Type B pancreatic cell (in vitro differentiated cells): ENCODE data around the gene CWC22. TPM values are rescaled to one million over a fixed set of nuclear protein-coding genes. Genes with fewer than 3 reads are reported as not detected.

Source experiments
- DNase-seq: peaks from one replicate; pipeline ENCODE4 v3.0.0; 2021; ENCODE audit warnings: mixed read lengths; ENCODE audit not compliant: unreplicated experiment; ENCODE audit errors: extremely low spot score
- H3K27ac Mint-ChIP-seq: 2 replicates; pipeline ENCODE4 v1.8.0; 2021; ENCODE audit warnings: mild to moderate bottlenecking, mixed read lengths
- H3K27me3 Mint-ChIP-seq: 2 replicates; pipeline ENCODE4 v1.8.0; 2021; ENCODE audit warnings: mixed read lengths
- H3K36me3 Mint-ChIP-seq: 2 replicates; pipeline ENCODE4 v1.8.0; 2021; ENCODE audit warnings: mixed read lengths
- H3K4me1 Mint-ChIP-seq: one replicate; pipeline ENCODE4 v1.8.0; 2021; ENCODE audit warnings: mixed read lengths; ENCODE audit not compliant: unreplicated experiment
- H3K4me3 Mint-ChIP-seq: 2 replicates; pipeline ENCODE4 v1.8.0; 2021; ENCODE audit warnings: mild to moderate bottlenecking, mixed read lengths
- H3K9me3 Mint-ChIP-seq: 2 replicates; pipeline ENCODE4 v1.8.0; 2021; ENCODE audit warnings: mixed read lengths
- CTCF ChIP-seq: fragments of 200-600 bp; sonication (generic); conservative IDR thresholded peaks from 2 replicates; pipeline ENCODE4 v1.5.0; 2021; ENCODE audit warnings: antibody characterized with exemption, mild to moderate bottlenecking
- total RNA-seq: library from RNA; stranded (reverse); gene quantifications from 2 replicates; pipeline ENCODE4 v1.2.1, GENCODE V29; 2021; ENCODE audit warnings: low replicate concordance

CWC22 gene
- total RNA-seq, 1 donor from 2014 or later = 21.8 TPM

GRCh38 chr2:179925713-179926112 is 81.4 kb downstream of the CWC22 start:
- no peaks in the 10 kb centered on the region for H3K27me3 Mint-ChIP-seq
- TF ChIP-seq CTCF = no peak
- H3K4me1 Mint-ChIP-seq = no peaks in the 10 kb centered on the region
- no peak overlapping the region for H3K27ac Mint-ChIP-seq
- no peak overlapping the region for H3K4me3 Mint-ChIP-seq
- no peak for DNase-seq
- H3K36me3 Mint-ChIP-seq = no peaks in the 10 kb centered on the region
- peaks cover 17% of the 10 kb centered on the region for H3K9me3 Mint-ChIP-seq

- no peak for DNase-seq
- no peak for TF ChIP-seq CTCF
- H3K27me3 Mint-ChIP-seq = no peaks in the 10 kb centered on the region
- H3K27ac Mint-ChIP-seq = no peak overlapping the region
- no peaks in the 10 kb centered on the region for H3K9me3 Mint-ChIP-seq
- no peaks in the 10 kb centered on the region for H3K4me1 Mint-ChIP-seq
- H3K4me3 Mint-ChIP-seq = no peak overlapping the region
- no peaks in the 10 kb centered on the region for H3K36me3 Mint-ChIP-seq
These were observed 89.8 kb downstream of the CWC22 start for GRCh38 chr2:179917272-179917671.

GRCh38 chr2:179915395-179915992 is 91.6 kb downstream of the CWC22 start:
- DNase-seq = no peak
- TF ChIP-seq CTCF = no peak
- Mint-ChIP-seq H3K4me3 (no peak overlapping the region), H3K36me3 (no peaks in the 10 kb centered on the region), H3K27ac (no peak overlapping the region), H3K27me3 (no peaks in the 10 kb centered on the region), H3K4me1 (no peaks in the 10 kb centered on the region), H3K9me3 (no peaks in the 10 kb centered on the region)

- DNase-seq = no peak
- no peaks in the 10 kb centered on the region for H3K27me3 Mint-ChIP-seq
- no peaks in the 10 kb centered on the region for H3K9me3 Mint-ChIP-seq
- H3K27ac Mint-ChIP-seq = no peak overlapping the region
- H3K4me1 Mint-ChIP-seq = no peaks in the 10 kb centered on the region
- TF ChIP-seq CTCF = no peak
- H3K4me3 Mint-ChIP-seq = no peak overlapping the region
- H3K36me3 Mint-ChIP-seq = no peaks in the 10 kb centered on the region
These were observed 93.3 kb downstream of the CWC22 start for GRCh38 chr2:179913809-179914208.

GRCh38 chr2:179911569-179911968 is 95.5 kb downstream of the CWC22 start:
- H3K27ac Mint-ChIP-seq = no peak overlapping the region
- no peaks in the 10 kb centered on the region for H3K27me3 Mint-ChIP-seq
- H3K9me3 Mint-ChIP-seq = no peaks in the 10 kb centered on the region
- TF ChIP-seq CTCF = no peak
- no peak overlapping the region for H3K4me3 Mint-ChIP-seq
- H3K4me1 Mint-ChIP-seq = no peaks in the 10 kb centered on the region
- DNase-seq = no peak
- H3K36me3 Mint-ChIP-seq = no peaks in the 10 kb centered on the region

GRCh38 chr2:179910735-179911113 is 96.4 kb downstream of the CWC22 start:
- no peak overlapping the region for H3K27ac Mint-ChIP-seq
- no peaks in the 10 kb centered on the region for H3K27me3 Mint-ChIP-seq
- no peak for DNase-seq
- no peak for TF ChIP-seq CTCF
- no peaks in the 10 kb centered on the region for H3K9me3 Mint-ChIP-seq
- no peaks in the 10 kb centered on the region for H3K36me3 Mint-ChIP-seq
- H3K4me3 Mint-ChIP-seq = no peak overlapping the region
- H3K4me1 Mint-ChIP-seq = no peaks in the 10 kb centered on the region
